Measurements from ENCODE around the gene ABCA1.
"Not testable (repeated sequence)": the region's sequence is repeated elsewhere in the genome, so short reads cannot be mapped to it uniquely, and the experiment has no call there.

The ABCA1 gene

GRCh38 chr9:104869811-104870210 lies 58.1 kb downstream of the ABCA1 start:
- peak; percentile 58 for DNase-seq (ENCODE audit: low read depth)

DNA sequence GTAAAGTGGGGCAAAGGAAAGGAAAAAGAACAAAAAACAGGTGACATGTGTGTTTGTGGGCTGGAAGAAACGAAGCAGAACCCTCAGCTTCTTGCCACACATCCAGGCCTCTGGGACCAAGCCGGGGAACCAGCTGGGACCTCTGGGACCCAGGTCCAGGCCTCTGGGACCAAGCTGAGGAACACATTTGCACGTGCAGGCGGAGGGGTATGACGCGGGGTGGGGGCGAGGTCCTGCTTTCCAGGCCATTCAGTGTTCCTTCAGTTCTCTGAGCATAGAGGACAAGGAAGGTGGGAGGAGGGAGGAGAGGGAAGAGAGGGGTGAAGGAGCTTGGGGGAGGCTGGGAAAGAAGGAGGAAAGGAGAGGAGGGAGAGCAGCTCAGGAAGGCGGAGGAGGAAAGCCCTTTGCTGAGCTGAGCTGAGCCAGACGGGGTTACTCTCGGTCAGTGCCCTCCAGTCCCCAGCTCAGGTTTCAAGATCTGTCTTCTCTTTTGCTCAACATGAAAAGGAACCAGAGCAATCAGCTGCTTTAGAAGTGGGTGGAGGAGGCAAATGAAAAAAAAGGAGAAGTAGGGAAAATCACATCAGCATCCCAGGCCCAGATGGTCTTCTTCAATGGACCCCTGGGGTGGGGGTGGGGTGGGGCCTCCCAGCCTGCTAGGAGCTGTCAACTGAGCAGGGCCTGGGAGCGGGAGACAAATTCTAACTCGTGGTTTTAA lies 59.1 kb downstream of the ABCA1 start:
- peak; percentile 92 for DNase-seq (ENCODE audit: low read depth)

DNA sequence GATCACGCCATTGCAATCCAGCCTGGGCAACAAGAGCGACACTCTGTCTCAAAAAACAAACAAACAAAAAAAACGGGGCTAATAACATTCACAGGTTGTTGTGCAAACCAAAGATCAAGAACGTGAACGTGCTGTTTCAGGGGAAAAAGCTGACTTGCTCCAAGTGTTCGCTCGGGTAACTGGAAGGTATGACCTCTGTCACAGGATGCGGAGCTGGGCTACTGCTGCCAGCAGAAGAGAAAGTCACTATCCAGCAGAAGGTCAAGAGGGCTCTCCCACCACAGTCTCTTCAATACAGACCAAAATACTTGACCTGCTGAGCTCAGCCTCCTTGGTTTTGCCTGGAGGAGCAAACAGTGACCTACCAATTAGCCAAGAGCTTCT lies 59.7 kb downstream of the ABCA1 start:
- no peak for DNase-seq (ENCODE audit: low read depth)

DNA sequence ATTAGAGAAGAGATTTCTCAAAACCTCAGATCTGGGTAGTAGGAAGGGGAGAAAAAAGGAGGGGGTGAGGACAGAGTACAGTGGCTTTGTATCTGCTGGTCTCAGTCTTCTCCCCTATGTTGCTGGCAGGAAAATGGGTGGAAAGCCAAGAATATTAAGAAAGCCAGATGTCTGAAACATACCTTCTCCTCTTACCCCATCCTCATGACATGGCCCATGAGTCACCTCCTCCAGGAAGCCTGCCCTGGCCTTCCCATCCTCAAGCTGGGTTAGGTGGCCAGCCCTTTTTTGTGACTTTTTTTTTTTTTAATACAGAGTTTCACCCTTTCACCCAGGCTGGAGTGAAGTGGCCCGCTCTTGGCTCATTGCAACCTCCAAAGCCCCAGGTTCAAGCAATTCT lies 61.8 kb downstream of the ABCA1 start:
- DNase-seq (ENCODE audit: low read depth): peak; percentile 76

- DNase-seq (ENCODE audit: low read depth): peak; percentile 91
Measured at GRCh38 chr9:104864675-104865104, 63.3 kb downstream of the ABCA1 start.

DNA sequence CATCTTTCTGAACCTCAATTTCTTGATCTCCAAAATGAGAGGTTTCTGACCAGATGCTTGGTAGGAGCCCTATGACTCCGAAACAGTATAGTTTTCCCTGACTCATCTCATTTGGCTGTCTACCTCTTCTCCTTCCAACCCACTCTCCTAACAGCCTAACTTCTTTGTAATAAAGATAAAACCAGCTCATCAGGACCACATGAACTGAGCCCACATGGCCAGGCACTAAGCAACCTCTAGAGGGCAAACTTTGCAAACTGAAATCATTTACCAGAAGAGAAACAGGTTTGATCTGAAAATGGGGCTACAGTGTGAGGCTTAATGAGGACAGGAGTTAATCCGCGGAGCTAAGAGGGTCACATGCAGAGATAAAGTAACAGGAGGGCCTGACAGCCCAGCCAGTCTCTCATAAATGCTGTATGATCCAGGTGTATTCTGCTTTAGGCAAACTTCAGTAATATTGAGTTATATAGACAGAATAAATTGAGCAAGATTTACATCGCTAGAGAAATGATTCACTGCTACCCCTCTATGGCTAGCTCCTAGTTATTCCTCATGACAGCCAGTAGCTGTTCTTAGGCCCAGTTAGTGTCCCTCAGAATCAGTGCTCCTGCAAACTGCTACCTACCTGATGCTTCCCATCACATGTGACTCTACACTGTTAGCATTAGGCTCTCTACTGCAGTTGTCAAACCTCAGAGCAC lies 64.6 kb downstream of the ABCA1 start:
- peak; percentile 89 for DNase-seq (ENCODE audit: low read depth)

DNA sequence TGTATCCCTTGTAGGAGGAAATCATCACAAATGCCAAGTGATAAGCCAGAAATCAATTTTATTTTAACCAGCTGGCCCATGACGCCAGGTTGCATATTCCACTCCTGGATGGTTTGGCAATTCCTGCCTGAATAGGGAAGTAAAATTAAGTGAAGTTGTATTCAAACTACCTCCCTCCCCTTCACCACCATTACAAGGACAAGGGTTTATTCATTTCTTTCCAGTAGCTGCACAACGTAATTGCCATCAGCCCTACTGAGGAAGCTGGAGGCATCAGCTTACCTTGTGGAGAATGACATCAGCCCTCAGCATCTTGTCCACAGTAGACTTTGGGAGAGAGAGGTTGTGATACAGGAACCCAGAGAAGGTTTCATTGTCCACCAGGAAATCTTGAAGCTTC lies 66.6 kb downstream of the ABCA1 start:
- DNase-seq (ENCODE audit: low read depth): no peak

DNA sequence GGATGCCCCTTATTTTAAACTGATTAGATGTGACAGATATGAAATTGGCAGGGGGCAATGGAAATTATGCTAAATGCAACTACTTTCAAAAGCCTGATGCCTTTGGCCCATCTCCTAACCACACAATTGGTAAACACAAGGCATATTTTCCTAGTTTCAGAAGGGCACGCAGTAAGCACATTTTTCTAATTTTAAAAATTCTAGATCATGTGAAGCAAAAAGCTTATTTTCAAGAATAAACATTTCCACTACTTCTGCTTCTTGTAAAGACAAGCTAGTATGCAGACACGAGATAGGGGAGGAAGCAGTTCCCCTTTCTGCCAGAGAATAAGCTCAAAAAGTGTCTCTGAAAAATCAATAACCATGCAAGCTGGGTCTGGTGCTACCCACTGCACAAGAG lies 67.7 kb downstream of the ABCA1 start:
- peak; percentile 56 for DNase-seq (ENCODE audit: low read depth)

GRCh38 chr9:104858846-104859245 lies 69.1 kb downstream of the ABCA1 start:
- DNase-seq (ENCODE audit: low read depth): peak; percentile 90

DNA sequence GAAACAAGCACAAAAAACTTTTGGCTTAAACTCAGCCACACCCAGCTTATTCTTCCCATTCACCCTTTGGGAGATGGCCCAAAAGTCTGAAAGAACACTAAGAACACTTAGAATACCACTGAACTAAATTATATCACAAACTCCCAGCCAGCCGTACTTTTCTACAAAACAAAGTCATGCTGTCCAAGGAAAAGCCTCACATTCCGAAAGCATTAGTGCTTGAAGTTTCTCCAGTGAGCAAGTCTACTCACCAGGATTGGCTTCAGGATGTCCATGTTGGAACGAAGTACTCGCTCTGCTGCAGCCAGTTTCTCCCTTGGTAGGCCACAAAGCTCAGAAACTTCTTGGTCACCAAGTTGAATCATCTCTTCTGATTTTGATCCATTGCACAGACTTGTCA lies 69.7 kb downstream of the ABCA1 start:
- peak; percentile 93 for DNase-seq (ENCODE audit: low read depth)

DNA sequence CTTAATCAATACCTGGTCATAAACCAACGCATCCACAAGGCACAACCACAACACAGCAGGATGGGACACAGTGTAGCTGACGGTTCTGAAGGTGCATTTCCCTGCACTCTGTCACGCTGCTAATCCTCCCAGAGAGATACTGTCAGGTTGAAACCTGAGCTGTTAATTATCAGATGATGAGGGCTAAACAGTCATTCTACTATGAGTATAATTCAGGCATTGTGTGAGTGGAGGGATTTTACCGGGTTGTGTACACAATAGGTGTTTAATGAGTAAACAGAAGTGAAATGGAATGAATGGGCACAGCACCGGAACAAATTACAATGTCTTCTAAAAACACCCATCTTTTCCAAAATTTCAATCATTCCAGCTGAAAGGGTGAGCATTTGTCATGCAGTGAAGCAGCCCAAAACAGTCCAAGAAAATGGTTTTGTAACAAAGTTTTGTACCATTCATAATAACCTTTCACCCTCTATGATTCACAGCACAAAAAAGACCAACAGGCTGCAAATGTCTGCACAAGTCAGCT lies 71.5 kb downstream of the ABCA1 start:
- DNase-seq (ENCODE audit: low read depth): peak; percentile 23

DNA sequence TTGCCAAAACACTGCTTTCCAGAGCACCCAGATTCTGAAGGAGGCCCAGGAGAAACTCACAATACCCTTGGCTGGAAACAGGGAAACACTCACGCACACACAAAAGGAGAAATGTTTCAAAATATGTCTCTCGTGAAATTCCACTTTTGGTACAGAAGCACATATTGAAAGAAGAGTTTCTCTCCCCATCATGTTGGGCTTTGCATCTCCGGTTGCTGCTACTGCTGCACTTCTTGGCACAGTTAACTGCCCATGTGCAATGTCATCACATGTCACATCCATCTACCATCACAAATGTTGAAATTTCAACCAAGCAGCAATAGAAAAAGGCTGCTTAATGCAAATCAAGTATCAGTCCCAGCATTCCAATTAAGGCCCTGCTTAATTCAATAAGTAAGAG lies 72.1 kb downstream of the ABCA1 start:
- no peak for DNase-seq (ENCODE audit: low read depth)

DNA sequence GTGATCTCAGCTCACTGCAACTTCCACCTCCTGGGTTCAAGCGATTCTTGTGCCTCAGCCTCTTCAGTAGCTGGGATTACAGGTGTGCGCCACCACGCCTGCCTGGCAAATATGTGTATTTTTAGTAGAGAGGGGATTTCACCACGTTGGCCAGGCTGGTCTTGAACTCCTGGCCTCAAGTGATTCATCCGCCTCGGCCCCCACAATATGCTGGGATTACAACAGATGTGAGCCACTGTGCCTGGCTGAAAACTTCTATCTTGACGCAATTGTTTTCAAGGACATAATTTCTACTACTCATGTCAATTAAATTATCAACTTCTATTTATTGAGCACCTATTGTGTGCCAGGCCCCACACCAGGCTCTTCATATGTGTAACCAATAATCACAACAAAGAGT lies 72.7 kb downstream of the ABCA1 start:
- not testable (repeated sequence) for DNase-seq (ENCODE audit: low read depth)

DNA sequence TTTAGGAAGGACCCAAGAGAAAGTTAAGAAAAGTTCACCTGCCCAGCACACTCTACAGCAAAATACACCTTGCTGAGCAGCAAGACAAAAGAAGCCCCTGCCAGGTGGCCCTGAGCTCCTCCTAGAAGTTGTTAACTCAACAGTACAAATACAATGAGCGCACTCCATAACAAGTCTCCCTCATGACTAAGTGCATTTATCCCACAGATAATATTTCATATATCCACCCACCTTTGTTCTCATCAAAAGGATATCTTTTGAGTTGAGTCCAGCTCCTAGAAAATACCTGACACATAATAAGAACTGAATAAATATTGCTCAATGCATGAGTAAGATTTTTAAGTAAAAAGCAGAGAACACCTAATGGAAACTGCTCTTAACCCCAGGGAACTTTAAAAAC lies 73.3 kb downstream of the ABCA1 start:
- DNase-seq (ENCODE audit: low read depth): no peak

DNA sequence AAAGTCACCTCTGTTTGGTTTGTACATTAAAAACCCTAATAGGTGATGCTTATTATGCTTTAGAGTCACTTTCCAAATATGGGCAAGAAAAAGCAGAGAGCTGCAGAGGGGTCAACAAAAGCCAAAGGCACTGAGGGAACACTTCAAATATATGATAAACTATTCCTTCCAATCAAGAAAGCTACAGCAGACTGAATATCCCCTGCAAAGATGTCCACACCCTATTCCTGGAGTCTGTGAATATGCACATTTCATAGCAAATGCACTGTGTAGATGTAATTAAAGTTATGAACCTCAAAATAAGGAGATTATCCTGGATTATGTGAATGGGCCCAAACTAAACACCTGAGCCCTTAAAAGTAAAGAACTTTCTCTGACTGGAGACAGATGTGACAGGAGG lies 74.3 kb downstream of the ABCA1 start:
- DNase-seq (ENCODE audit: low read depth): no peak

- no peak for DNase-seq (ENCODE audit: low read depth)
Measured at GRCh38 chr9:104853159-104853558, 74.8 kb downstream of the ABCA1 start.

DNA sequence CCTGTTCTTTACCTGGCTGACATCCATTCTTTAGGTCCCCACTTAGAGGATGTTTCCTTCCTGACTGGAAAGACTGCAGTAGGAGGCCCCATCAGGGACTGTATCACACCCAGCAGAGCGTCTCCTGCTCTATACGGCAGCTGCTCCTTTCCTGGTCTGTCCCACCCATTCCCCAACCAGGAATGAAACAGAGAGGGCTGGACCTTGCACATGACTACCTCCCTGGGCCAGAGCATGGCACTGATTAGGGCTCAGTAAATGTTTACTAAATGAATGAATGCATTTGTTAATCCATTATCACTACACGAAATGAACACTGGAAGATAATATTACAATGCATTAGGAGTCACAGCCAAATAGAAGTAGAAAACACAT lies 76.4 kb downstream of the ABCA1 start:
- no peak for DNase-seq (ENCODE audit: low read depth)

DNA sequence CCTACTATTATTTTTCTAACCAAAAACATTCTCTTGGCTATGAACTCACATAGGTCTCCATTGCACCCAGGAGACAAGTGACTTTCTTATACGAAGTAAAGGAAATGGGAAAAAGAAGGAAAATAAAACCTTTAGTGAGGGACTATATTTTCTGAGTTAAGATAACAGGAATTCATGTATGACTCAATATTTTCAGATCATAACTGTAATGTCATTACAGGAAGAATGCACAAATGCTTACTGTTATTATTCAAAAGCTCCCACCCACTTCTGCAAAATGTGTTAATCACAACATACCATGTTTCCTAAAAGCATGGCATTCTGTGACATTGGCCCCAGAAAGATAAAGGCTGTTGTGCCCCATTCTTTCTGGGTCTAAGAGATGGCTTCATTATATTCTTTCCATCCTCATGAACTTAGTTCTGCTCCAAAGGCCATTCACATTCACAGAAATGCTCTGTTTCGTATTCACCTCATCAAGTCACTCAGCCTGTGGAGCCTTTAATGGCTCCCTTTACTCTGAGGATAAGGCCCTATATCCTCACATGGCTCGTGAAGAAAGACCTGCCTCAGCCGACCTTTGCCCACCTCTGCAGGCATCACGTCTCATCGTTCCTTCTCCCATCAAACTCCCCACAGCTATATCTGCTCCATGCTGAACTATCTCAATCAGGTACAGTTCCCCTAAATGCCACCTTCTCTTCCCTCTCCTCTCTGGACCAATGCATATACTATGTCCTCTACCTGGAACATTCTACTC lies 77.0 kb downstream of the ABCA1 start:
- peak; percentile 50 for DNase-seq (ENCODE audit: low read depth)

DNA sequence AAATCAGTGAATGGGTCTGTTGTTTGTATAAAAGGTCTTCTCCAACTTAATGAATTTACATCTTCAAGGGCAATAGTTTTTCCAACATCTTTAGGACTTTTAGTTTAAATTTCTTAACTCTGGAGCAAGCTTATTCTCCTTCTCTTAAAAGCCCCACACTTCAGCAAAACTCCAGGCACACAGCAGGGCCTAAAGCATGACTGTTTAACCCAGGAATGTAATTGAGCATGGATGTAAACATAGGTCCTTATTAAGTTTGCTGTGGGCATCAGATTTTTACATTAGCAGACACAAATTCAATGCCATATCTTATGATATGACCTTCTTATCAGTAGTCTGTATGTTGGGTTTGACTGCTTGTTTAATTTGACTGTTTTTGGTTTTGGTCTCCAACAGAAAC lies 78.9 kb downstream of the ABCA1 start:
- peak; percentile 44 for DNase-seq (ENCODE audit: low read depth)

- no peak for DNase-seq (ENCODE audit: low read depth)
Measured at GRCh38 chr9:104844710-104845109, 83.2 kb downstream of the ABCA1 start.

DNA sequence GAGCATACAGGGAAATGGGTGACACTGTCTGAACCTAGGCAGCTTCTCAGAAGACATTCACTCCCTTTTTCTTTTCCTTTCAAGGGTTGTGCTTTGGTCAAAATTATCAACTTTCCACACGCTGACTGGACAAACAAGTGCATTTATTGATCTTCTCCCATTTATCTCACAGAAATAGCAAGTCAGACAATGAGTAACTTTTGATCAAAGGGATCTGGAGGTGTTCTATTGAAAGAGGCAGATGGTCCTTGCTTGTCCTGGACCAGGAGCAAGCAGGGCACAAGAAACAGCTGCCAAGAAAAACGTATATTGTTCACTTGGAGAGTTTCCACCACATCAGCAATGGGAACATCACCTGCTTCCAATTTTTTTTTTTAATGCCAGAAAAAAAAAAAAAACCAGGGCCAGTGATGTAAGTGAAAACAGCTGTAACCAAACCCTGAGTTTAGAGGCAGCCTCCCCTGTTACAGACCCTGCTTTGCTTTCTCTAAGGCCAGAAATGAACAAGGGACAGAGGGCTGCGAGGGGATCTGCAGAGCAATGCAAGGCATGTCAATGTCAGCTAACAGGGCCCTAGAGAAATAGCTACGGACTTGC lies 84.2 kb downstream of the ABCA1 start:
- no peak for DNase-seq (ENCODE audit: low read depth)

GRCh38 chr9:104842698-104843097 lies 85.3 kb downstream of the ABCA1 start:
- no peak for DNase-seq (ENCODE audit: low read depth)
